MM.1S (cell line): ENCODE results near the gene MNAT1.

Experiments
- EZH2 ChIP-seq: fragments of 300-600 bp; sonication (generic); optimal IDR thresholded peaks from 2 replicates; pipeline ENCODE3; 2017; ENCODE audit warnings: low read depth, mild to moderate bottlenecking, antibody characterized with exemption, low read length, mixed read lengths
- TF ChIP-seq, protein P1 (sequence below): fragments of 300-600 bp; sonication (generic); IDR thresholded peaks from 2 replicates; pipeline ENCODE4 v1.5.1; 2016; ENCODE audit warnings: antibody characterized with exemption, low read length, mixed read lengths

GRCh38 chr14:60882219-60882618, 147.7 kb downstream of the MNAT1 start:
- TF ChIP-seq, protein P1, sequence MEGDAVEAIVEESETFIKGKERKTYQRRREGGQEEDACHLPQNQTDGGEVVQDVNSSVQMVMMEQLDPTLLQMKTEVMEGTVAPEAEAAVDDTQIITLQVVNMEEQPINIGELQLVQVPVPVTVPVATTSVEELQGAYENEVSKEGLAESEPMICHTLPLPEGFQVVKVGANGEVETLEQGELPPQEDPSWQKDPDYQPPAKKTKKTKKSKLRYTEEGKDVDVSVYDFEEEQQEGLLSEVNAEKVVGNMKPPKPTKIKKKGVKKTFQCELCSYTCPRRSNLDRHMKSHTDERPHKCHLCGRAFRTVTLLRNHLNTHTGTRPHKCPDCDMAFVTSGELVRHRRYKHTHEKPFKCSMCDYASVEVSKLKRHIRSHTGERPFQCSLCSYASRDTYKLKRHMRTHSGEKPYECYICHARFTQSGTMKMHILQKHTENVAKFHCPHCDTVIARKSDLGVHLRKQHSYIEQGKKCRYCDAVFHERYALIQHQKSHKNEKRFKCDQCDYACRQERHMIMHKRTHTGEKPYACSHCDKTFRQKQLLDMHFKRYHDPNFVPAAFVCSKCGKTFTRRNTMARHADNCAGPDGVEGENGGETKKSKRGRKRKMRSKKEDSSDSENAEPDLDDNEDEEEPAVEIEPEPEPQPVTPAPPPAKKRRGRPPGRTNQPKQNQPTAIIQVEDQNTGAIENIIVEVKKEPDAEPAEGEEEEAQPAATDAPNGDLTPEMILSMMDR: no peak
- TF ChIP-seq EZH2: no peak
